SU-DHL-6 (cell line): ENCODE results near the gene MAPK8.

ENCODE experiments used
- CTCF ChIP-seq: fragments of 200-600 bp; sonication (generic); IDR thresholded peaks from one replicate; pipeline ENCODE4 v1.5.1; 2017; ENCODE audit warnings: antibody characterized with exemption, mild to moderate bottlenecking, low read length, moderate library complexity; ENCODE audit not compliant: insufficient read depth, poor library complexity, severe bottlenecking
- EZH2phosphoT487 ChIP-seq: fragments of 200-600 bp; sonication (generic), shearing (Covaris generic); conservative IDR thresholded peaks from 2 replicates; pipeline ENCODE4 v1.6.1; 2018; ENCODE audit warnings: mild to moderate bottlenecking, antibody characterized with exemption, low read length, moderate library complexity, mixed read lengths

- no peak for TF ChIP-seq CTCF
- no peak for TF ChIP-seq EZH2phosphoT487
Measured at GRCh38 chr10:48343921-48344598, 37.6 kb downstream of the MAPK8 start.
